ENCODE results near the gene SMLR1. TPM values are rescaled to one million over a fixed set of nuclear protein-coding genes. Genes with fewer than 3 reads are reported as not detected.

SMLR1 gene
- total and polyA plus RNA-seq, 8 donors, result 0.73 TPM; not detected in 7

- Histone ChIP-seq H3K9me3 (no peaks in the 10 kb centered on the region), H3K27ac (no peak overlapping the region), H3K36me3 (peaks cover 5 to 54% (median 53%) of the 10 kb centered on the region in 4 donors)
These were observed 38.6 kb downstream of the SMLR1 start for GRCh38 chr6:130865793-130866192.

GRCh38 chr6:130869681-130870080, 42.5 kb downstream of the SMLR1 start:
- Histone ChIP-seq H3K4me3 (no peak overlapping the region), H3K27me3 (no peaks in the 10 kb centered on the region), H3K27ac (no peak overlapping the region), H3K9me3 (no peaks in the 10 kb centered on the region), H3K4me1 (peaks cover 0 to 4% (median 0%) of the 10 kb centered on the region in 4 donors), H3K36me3 (peaks cover 2 to 38% (median 31%) of the 10 kb centered on the region in 4 donors)
- WGBS, 5 donors, result 89 to 97% (median 92%) methylated on average over 10 of the region's 10 CpGs
- intact Hi-C loops (cut with DNase I; ENCODE audit: low total_unique reads), result loop anchor here (10.0 kb wide), 1 partner anchor 545 kb away; no protein-coding TSS in a partner anchor
- TF ChIP-seq POLR2A (IDR thresholded peaks at IDR 0.05) (no peak), POLR2AphosphoS5 (IDR thresholded peaks at IDR 0.05) (no peak), EP300 (IDR thresholded peaks at IDR 0.05) (no peak)
- DNase-seq, result no peak

More at GRCh38 chr6:130865793-130866192, 38.6 kb downstream of the SMLR1 start:
- no peak overlapping the region for H3K4me3 ChIP-seq
- intact Hi-C loops (cut with DNase I; ENCODE audit: low total_unique reads), result no loop called here
- no peak for DNase-seq
- no peaks in the 10 kb centered on the region for H3K4me1 ChIP-seq
- no peaks in the 10 kb centered on the region for H3K27me3 ChIP-seq
- no peak for TF ChIP-seq POLR2A (IDR thresholded peaks at IDR 0.05)
- no peak for TF ChIP-seq CTCF (IDR thresholded peaks at IDR 0.05)
- no peak for TF ChIP-seq POLR2AphosphoS5 (IDR thresholded peaks at IDR 0.05)
- no peak for TF ChIP-seq EP300 (IDR thresholded peaks at IDR 0.05)
- 90 to 99% (median 98%) methylated on average over 4 of the region's 4 CpGs for WGBS, 5 donors

GRCh38 chr6:130870179-130870880, 43.1 kb downstream of the SMLR1 start:
- Histone ChIP-seq H3K4me1 (peaks cover 0 to 4% (median 0%) of the 10 kb centered on the region in 4 donors), H3K9me3 (no peaks in the 10 kb centered on the region), H3K4me3 (no peak overlapping the region), H3K36me3 (peaks cover 0 to 31% (median 26%) of the 10 kb centered on the region in 4 donors), H3K27me3 (no peaks in the 10 kb centered on the region), H3K27ac (no peak overlapping the region)
- DNase-seq, result no peak
- intact Hi-C loops (cut with DNase I; ENCODE audit: low total_unique reads), result loop anchor here (10.0 kb wide), 1 partner anchor 546 kb away; no protein-coding TSS in a partner anchor
- TF ChIP-seq POLR2A (IDR thresholded peaks at IDR 0.05) (no peak), POLR2AphosphoS5 (IDR thresholded peaks at IDR 0.05) (no peak), EP300 (IDR thresholded peaks at IDR 0.05) (no peak), CTCF (IDR thresholded peaks at IDR 0.05) (no peak)
- WGBS, 5 donors, result 86 to 93% (median 89%) methylated on average over 9 of the region's 9 CpGs

- 66 to 71% (median 70%) methylated on average over 8 of the region's 8 CpGs for WGBS, 5 donors
- intact Hi-C loops (cut with DNase I; ENCODE audit: low total_unique reads), result loop anchor here (10.0 kb wide), 1 partner anchor 548 kb away; no protein-coding TSS in a partner anchor
- peaks cover 0 to 14% (median 11%) of the 10 kb centered on the region in 4 donors for H3K36me3 ChIP-seq
These were observed 45.3 kb downstream of the SMLR1 start for GRCh38 chr6:130872250-130873095.

More at GRCh38 chr6:130872250-130873095, 45.3 kb downstream of the SMLR1 start:
- no peak overlapping the region for H3K27ac ChIP-seq
- DNase-seq, result peak; percentile 73 to 86
- H3K4me1 ChIP-seq, result peaks cover 0 to 4% (median 0%) of the 10 kb centered on the region in 4 donors
- H3K27me3 ChIP-seq, result no peaks in the 10 kb centered on the region
- no peaks in the 10 kb centered on the region for H3K9me3 ChIP-seq
- no peak overlapping the region for H3K4me3 ChIP-seq
- TF ChIP-seq CTCF (IDR thresholded peaks at IDR 0.05) (peak in 5 of 7 experiments; percentile 42 to 82 (median 76)), POLR2AphosphoS5 (IDR thresholded peaks at IDR 0.05) (no peak), POLR2A (IDR thresholded peaks at IDR 0.05) (no peak), EP300 (IDR thresholded peaks at IDR 0.05) (no peak)
